Stimulated activated CD8-positive, alpha-beta memory T cell treated with anti-CD3 and anti-CD28 coated beads, Interleukin-4, amount 100 ng/mL, for 24 hours (primary cell): ENCODE results near the gene HRNR.
"Not testable (repeated sequence)": the region's sequence is repeated elsewhere in the genome, so short reads cannot be mapped to it uniquely, and the experiment has no call there.

Experiments used
- DNase-seq: peaks from one replicate; pipeline ENCODE4 v3.0.0-alpha.2; 2020; ENCODE audit warnings: low read depth

Gene HRNR

GRCh38 chr1:152224093-152224492, at the start of gene HRNR:
Gene HRNR, minus strand, starts transcription at chr1:152224193. Its CDS starts 940 bp downstream, at chr1:152223253.
- DNase-seq, result no peak

DNA sequence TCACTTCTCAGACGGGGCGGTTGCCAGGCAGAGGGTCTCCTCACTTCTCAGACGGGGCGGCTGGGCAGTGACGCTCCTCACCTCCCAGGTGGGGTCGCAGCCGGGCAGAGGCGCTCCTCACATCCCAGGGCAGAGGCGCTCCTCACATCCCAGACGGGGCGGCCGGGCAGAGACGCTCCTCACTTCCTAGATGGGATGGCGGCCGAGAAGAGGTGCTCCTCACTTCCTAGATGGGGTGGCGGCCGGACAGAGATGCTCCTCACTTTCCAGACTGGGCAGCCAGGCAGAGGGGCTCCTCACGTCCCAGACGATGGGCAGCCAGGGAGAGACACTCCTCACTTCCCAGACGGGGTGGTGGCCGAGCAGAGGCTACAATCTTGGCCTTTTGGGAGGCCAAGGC, 32.4 kb upstream of the HRNR start:
- not testable (repeated sequence) for DNase-seq

DNA sequence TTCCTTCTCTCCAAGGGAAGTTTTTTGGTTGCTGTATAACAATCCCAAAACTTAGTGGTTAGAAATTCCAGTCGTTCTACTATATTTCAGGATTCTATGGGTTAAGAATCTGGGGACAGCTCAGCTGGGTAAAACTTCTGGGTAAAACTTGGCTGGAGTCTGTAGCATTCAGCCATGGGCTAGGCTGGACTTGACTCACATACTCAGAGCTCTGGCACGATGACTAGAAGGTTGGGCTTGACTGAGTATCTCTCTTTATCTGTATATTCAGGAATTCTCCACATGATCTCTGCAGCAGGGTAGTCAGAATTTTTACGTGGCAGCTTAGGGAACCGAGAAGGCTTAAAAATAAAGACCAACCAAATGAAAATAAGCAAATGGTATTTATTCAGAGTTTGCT, 28.2 kb upstream of the HRNR start:
- no peak for DNase-seq

DNA sequence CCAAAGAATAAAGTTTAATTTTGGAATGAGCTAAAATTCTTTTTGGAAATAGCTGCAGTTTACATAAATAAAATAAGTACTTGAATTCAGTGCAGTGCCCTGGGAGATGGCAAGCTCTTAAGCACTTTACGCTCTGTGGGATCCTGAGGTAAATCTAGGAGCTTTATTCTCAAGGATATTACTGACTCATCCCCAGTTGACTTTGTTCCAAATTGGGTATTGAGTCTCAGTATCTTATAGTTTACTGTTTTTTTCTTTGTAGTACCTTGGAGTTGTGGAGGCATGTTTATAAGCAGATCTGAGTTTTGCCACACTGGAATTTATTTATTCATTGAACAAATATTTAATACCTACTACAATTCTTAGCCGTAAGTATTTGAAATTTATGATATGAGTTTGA, 27.4 kb upstream of the HRNR start:
- DNase-seq, result no peak

GRCh38 chr1:152247316-152247715, 23.3 kb upstream of the HRNR start:
- DNase-seq, result no peak

DNA sequence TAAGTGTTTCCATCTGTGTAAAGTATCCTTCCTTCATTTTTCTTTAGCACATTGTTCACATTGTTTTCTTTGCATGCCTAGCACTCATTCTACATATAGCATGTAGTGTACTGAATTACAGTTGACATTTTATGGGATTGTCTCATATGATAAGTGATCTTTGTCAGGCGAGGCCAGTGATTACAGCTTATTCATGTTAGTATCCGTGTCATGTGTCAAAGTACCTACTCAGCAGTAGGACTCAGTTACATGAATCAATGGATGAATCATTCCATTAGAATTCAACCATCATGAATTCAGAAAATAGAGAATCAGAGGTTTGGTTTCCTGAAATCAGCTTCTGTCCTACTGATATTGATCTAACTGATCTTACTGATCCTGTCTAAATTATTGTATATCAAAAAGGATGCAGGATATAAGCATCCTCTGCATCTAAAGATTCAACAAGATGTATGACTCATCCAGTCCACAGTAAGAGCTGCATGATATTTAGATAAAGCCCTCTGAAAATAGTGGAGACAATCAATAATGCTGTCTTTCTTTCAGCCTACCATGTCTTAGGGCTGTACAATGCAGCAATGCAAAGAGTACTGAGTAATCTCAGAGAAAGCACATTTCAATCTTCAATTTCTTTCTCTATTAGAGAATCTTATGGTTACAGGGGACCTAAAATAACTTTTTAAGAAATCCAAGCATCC, 20.7 kb upstream of the HRNR start:
- no peak for DNase-seq

DNA sequence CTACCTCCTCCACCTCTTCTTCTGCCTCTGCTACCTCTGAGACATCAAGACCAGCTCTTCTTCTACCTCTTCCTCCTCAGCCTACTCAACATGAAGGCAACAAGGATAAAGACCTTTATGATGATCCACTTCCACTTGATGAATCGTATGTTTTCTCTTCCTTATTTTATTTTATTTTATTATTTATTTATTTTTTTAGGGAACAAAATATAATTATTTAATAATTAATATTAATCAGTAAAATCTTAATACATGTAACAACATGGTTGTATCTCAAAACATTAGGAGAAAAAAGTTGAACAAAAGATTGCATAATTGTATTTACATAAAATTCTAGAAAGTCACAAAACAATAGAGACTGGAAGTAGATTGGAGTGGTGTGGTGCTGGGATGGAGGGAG, 13.1 kb upstream of the HRNR start:
- DNase-seq, result no peak

DNA sequence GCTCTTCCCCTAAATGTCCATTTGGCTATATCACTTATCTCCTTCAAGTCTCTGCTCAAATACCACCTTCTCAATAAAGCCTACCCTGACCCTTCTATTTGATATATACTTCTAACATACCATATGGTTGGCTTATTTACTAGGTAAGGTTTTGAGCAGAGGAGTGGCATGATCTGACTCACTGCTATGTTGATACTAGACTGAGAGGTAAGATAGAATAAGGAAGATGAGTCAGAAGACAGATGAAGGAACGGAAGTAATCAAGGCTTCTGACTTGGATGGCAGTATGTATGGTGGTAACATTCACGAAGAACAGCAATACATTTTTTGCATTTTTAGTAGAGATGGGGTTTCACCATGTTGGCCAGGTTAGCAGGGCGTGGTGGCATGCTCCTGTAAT, 4.8 kb upstream of the HRNR start:
- no peak for DNase-seq

DNA sequence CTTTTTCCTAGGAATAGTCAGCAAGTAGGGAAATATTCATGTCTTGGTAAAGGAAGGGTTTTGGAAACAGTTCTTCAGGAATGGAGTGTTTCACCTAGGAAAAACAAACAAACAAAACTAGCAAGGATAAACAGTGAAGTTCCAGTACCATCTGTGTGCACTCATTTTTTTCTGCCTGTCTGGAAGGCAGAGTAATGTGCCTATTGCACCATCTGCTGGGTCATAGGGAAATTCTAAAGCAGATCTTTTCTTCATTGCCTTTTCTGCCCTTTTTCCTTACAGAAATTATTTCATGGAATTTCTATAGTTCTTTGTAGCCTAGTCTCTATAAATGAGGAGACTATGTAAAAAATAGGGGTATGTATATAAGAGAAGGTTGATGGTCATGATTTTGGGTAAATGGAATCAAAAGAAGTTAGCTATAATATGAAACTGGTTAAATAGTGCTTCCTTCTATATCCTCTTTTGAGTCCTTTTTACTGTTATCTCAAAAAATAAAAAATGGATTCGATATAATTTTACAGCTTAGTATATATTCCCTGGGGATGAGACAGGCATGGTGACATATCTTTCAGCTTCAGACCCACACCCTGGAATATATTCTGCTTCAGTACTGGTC, 3.4 kb upstream of the HRNR start:
- no peak for DNase-seq

- DNase-seq, result no peak
Measured at GRCh38 chr1:152225678-152226077, 1.7 kb upstream of the HRNR start.

GRCh38 chr1:152220166-152221163, 3.5 kb downstream of the HRNR start:
- DNase-seq, result no peak

GRCh38 chr1:152219438-152219837, 4.6 kb downstream of the HRNR start:
- not testable (repeated sequence) for DNase-seq

DNA sequence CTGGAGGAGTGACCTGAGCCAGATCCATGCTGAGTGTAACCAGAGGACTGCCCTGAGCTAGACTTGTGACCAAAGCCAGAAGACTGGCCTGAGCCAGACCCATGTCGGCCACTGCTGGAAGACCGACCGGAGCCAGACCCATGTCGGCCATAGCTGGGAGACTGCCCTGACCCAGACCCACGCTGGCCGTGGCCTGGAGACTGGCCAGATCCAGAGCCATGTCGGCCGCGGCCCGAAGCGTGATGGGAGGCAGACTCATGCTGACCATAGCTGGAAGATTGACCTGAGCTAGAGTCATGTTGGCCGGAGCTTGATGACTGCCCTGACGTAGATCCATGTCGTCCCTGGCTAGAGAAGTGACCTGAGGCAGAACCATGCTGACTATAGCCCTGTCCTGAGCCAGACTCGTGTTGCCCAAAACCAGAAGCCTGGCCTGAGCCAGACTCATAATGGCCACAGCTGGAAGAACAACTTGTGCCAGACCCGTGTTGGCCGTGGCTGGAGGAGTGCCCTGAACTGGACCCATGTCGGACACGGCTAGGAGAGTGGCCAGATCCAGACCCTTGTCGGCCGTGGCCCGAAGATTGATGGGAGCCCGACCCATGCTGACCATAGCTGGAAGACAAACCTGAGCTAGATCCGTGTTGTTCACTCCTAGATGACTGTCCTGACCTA, 5.1 kb downstream of the HRNR start:
- no peak for DNase-seq

- not testable (repeated sequence) for DNase-seq
Measured at GRCh38 chr1:152215604-152216003, 8.4 kb downstream of the HRNR start.

DNA sequence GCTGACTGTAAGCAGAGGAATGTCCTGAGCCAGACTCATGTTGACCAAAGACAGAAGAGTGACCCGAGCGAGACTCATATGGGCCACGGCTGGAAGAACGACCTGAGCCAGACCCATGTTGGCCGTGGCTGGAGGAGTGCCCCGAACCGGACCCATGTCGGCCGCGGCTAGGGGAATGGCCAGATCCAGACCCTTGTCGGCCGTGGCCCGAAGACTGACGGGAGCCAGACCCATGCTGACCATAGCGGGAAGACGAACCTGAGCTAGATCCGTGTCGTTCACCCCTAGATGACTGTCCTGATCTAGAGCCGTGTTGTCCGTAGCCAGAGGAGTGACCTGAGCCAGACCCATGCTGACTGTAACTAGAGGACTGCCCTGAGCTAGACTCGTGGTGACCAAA, 9.1 kb downstream of the HRNR start:
- not testable (repeated sequence) for DNase-seq

DNA sequence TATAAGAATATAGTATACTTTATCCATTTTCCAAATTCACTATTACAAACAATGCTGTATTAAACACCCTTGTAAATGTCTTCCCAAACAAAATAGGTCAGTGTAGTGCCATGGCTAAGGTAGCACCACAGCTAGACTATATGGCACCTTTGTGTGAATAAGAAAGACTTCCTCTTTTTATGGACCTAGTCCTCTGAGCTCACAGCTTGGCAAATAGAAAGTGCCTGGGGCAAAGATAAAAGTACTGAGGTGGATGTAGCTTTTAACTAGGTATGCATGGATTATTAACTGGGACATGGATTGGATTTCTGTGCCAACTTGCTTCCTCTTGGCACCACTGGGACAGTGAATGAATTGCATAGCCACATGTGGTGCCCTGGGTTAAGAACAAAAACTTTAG, 25.0 kb downstream of the HRNR start:
- DNase-seq, result no peak

DNA sequence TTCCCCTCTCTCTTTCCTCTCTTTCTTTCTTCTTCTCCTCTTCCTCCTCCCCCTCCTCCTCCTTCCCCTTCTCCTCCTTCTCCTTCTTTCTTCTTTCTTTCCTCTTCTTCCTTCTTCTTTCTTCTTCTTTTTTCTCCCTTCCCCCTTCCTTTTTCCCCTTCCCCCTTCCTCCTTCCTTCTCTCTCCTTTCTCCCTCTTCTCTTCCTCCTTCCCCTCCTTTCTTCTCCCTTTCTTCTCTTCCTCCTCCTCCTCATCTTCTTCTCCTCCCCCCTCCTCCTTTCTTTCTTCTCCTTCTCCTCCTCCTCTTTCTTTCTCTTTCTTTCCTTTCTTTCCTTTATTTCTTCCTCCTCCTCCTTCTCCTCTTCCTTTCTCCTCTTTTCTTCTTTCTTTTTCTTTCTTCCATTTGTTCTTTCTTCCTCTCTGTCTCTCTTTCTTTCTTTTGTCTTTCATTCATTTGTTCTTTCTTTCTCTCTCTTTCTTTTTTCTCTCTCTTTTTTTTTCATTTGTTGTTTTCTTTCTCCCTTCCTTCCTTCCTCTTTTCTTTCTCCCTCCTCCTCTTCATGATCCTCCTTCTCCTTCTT, 26.5 kb downstream of the HRNR start:
- no peak for DNase-seq

GRCh38 chr1:152191711-152192110, 32.3 kb downstream of the HRNR start:
- DNase-seq, result no peak

DNA sequence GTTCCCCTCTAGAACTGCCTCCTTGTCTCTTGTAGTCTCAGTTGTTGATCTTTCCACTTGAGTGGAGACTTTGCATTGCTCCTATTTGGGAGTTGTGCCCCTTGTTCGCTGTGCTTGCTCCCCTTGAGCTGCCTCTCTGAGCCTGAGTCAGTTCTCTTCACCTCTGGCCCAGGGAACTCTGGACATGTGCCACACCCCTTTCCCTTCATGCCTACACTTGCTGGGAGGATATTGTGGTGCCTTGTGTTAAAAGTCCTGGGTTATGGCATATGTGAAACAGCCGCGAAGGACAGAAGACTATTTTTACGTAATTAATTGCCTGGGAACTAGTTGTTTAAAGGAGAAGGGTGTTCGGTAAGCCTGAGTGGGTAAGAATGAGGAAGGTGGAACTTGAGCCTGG, 32.7 kb downstream of the HRNR start:
- no peak for DNase-seq

DNA sequence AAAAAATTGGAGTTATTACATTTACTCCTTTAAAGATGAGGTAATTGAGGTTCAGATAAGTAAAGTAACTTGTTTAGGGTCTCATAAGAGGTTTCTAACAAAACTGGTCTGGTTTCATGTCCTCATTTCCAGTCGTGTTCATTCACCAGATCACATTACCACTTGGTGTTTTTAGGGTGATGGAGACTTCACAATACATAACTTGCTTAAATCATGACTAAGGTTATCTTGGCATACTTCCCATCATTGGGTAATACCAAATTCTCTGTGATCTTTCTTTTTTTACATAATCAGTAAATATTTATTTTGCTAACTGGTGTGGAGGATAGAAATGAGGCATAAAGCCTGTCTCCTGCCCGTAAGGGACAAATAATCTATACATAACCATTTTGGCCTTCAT, 33.4 kb downstream of the HRNR start:
- no peak for DNase-seq

- peak; percentile 51 for DNase-seq
Measured at GRCh38 chr1:152189657-152190442, 34.1 kb downstream of the HRNR start.
